ENCODE data around the gene HIVEP3. TPM values are rescaled to one million over a fixed set of nuclear protein-coding genes. Genes with fewer than 3 reads are reported as not detected.

Gene HIVEP3
- total and polyA plus RNA-seq, 2 experiments from 2014 or later = 0.57 to 5.9 TPM

GRCh38 chr1:41592451-41593125 lies 326.1 kb downstream of the HIVEP3 start:
- no peak overlapping the region for H3K4me2 ChIP-seq
- H3K4me3 ChIP-seq = no peak overlapping the region
- no peak overlapping the region for H2AFZ ChIP-seq
- H3K36me3 ChIP-seq (replicated peaks; ENCODE audit: insufficient read depth, low read depth) = no peaks in the 10 kb centered on the region
- no peaks in the 10 kb centered on the region for H3K9me3 ChIP-seq (ENCODE audit: low read depth)
- TF ChIP-seq, protein P1, sequence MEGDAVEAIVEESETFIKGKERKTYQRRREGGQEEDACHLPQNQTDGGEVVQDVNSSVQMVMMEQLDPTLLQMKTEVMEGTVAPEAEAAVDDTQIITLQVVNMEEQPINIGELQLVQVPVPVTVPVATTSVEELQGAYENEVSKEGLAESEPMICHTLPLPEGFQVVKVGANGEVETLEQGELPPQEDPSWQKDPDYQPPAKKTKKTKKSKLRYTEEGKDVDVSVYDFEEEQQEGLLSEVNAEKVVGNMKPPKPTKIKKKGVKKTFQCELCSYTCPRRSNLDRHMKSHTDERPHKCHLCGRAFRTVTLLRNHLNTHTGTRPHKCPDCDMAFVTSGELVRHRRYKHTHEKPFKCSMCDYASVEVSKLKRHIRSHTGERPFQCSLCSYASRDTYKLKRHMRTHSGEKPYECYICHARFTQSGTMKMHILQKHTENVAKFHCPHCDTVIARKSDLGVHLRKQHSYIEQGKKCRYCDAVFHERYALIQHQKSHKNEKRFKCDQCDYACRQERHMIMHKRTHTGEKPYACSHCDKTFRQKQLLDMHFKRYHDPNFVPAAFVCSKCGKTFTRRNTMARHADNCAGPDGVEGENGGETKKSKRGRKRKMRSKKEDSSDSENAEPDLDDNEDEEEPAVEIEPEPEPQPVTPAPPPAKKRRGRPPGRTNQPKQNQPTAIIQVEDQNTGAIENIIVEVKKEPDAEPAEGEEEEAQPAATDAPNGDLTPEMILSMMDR (IDR thresholded peaks at IDR 0.05; ENCODE audit: poor library complexity) = no peak
- TF ChIP-seq EZH2phosphoT487 (IDR thresholded peaks at IDR 0.05; ENCODE audit: low read depth, severe bottlenecking, unreplicated experiment) = no peak
- TF ChIP-seq EZH2 (IDR thresholded peaks at IDR 0.05; ENCODE audit: borderline replicate concordance) = no peak
- WGBS (ENCODE audit: low lambda C conversion rate, missing lambda C conversion rate) = 94% methylated on average over 5 of the region's 5 CpGs
- H3K9me2 ChIP-seq (replicated peaks; ENCODE audit: insufficient read depth) = no peaks in the 10 kb centered on the region
- no peaks in the 10 kb centered on the region for H3K27me3 ChIP-seq
- no peak overlapping the region for H3K27ac ChIP-seq
- no peaks in the 10 kb centered on the region for H4K20me1 ChIP-seq (ENCODE audit: insufficient read depth, poor library complexity, severe bottlenecking)
- H3K79me2 ChIP-seq = no peaks in the 10 kb centered on the region
- DNase-seq (ENCODE audit: low spot score) = no peak
- no peaks in the 10 kb centered on the region for H3K4me1 ChIP-seq (ENCODE audit: insufficient read depth)

DNA sequence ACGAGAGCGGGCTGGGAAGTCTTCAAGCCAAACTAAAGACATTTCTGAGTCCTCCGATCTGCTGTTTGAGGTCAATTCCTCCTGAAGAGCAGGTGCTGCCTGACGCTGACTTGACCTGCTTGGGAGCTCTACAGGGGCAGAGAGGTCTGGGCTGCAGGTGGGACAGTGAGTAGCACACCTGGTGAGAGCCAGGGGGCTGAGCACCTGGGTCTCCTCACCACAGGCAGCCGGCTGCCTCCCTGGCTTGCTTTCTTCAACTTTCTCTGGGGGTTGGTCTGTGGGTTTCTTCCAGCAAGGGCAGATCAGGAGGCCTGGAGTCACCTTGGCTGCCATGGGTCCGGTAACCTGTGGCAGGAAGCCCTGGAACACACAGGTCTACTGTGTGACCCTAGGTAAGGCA lies 326.8 kb downstream of the HIVEP3 start:
- no peak overlapping the region for H3K4me2 ChIP-seq
- H3K27ac ChIP-seq = no peak overlapping the region
- TF ChIP-seq, protein P1 (IDR thresholded peaks at IDR 0.05; ENCODE audit: poor library complexity) = no peak
- TF ChIP-seq EZH2 (IDR thresholded peaks at IDR 0.05; ENCODE audit: borderline replicate concordance) = no peak
- no peak for TF ChIP-seq EZH2phosphoT487 (IDR thresholded peaks at IDR 0.05; ENCODE audit: low read depth, severe bottlenecking, unreplicated experiment)
- no peak overlapping the region for H3K4me3 ChIP-seq
- no peaks in the 10 kb centered on the region for H3K9me2 ChIP-seq (replicated peaks; ENCODE audit: insufficient read depth)
- H2AFZ ChIP-seq = no peak overlapping the region
- no peak for DNase-seq (ENCODE audit: low spot score)
- no peaks in the 10 kb centered on the region for H3K79me2 ChIP-seq
- no peaks in the 10 kb centered on the region for H3K27me3 ChIP-seq
- H3K36me3 ChIP-seq (replicated peaks; ENCODE audit: insufficient read depth, low read depth) = no peaks in the 10 kb centered on the region
- WGBS (ENCODE audit: low lambda C conversion rate, missing lambda C conversion rate) = 88% methylated on average over 6 of the region's 6 CpGs
- no peaks in the 10 kb centered on the region for H3K9me3 ChIP-seq (ENCODE audit: low read depth)
- no peaks in the 10 kb centered on the region for H4K20me1 ChIP-seq (ENCODE audit: insufficient read depth, poor library complexity, severe bottlenecking)
- H3K4me1 ChIP-seq (ENCODE audit: insufficient read depth) = no peaks in the 10 kb centered on the region

GRCh38 chr1:41590331-41590730 lies 328.4 kb downstream of the HIVEP3 start:
- no peaks in the 10 kb centered on the region for H3K27me3 ChIP-seq
- H3K9me3 ChIP-seq (ENCODE audit: low read depth) = no peaks in the 10 kb centered on the region
- DNase-seq (ENCODE audit: low spot score) = no peak
- H3K4me3 ChIP-seq = no peak overlapping the region
- no peaks in the 10 kb centered on the region for H3K36me3 ChIP-seq (replicated peaks; ENCODE audit: insufficient read depth, low read depth)
- H3K79me2 ChIP-seq = no peaks in the 10 kb centered on the region
- H3K9me2 ChIP-seq (replicated peaks; ENCODE audit: insufficient read depth) = no peaks in the 10 kb centered on the region
- no peaks in the 10 kb centered on the region for H4K20me1 ChIP-seq (ENCODE audit: insufficient read depth, poor library complexity, severe bottlenecking)
- H3K4me2 ChIP-seq = no peak overlapping the region
- no peaks in the 10 kb centered on the region for H3K4me1 ChIP-seq (ENCODE audit: insufficient read depth)
- H2AFZ ChIP-seq = no peak overlapping the region
- TF ChIP-seq, protein P1 (IDR thresholded peaks at IDR 0.05; ENCODE audit: poor library complexity) = no peak
- TF ChIP-seq EZH2 (IDR thresholded peaks at IDR 0.05; ENCODE audit: borderline replicate concordance) (no peak), EZH2phosphoT487 (IDR thresholded peaks at IDR 0.05; ENCODE audit: low read depth, severe bottlenecking, unreplicated experiment) (no peak)
- no peak overlapping the region for H3K27ac ChIP-seq
